Upper lobe of left lung (tissue), 6 donors: ENCODE results near the gene TMEM123. TPM values are rescaled to one million over a fixed set of nuclear protein-coding genes. Genes with fewer than 3 reads are reported as not detected.
"Not testable (repeated sequence)": the region's sequence is repeated elsewhere in the genome, so short reads cannot be mapped to it uniquely, and the experiment has no call there.

Experiments
- ATAC-seq, 2 donors: fragments of 200-7000 bp; cut with Tn5 transposase; one replicate each; pipeline ENCODE4 v1.9.1; 2022; ENCODE audit warnings: mild to moderate bottlenecking in 2 of 2, moderate library complexity in 2 of 2; ENCODE audit not compliant: low FRiP score in 2 of 2
- DNase-seq, 2 donors: peaks; one replicate each; pipeline ENCODE4 v3.0.0-alpha.2; 2019 to 2020
- H3K27ac ChIP-seq, 4 donors: fragments of 200-600 bp; sonication (generic); one replicate each; pipeline ENCODE4 v1.5.1; 2016 to 2019
- H3K27me3 ChIP-seq, 4 donors: fragments of 200-600 bp; sonication (generic); one replicate each; pipeline ENCODE4 v1.5.1; 2017 to 2019
- H3K36me3 ChIP-seq, 4 donors: fragments of 200-600 bp; sonication (generic); one replicate each; pipeline ENCODE4 v1.5.1; 2016 to 2019
- H3K4me1 ChIP-seq, 4 donors: fragments of 200-600 bp; sonication (generic); one replicate each; pipeline ENCODE4 v1.5.1; 2018 to 2019
- H3K4me3 ChIP-seq, 4 donors: fragments of 200-600 bp; sonication (generic); one replicate each; pipeline ENCODE4 v1.5.1; 2017 to 2019; ENCODE audit warnings: mild to moderate bottlenecking in 2 of 4, moderate library complexity in 1 of 4
- H3K9me3 ChIP-seq, 4 donors: fragments of 200-600 bp; sonication (generic); one replicate each; pipeline ENCODE4 v1.5.1; 2018 to 2019
- CTCF ChIP-seq, 6 experiments: fragments of 450-650 bp in 4 of 6; fragments of 200-600 bp in 2 of 6; sonication (generic) in 2 of 6; IDR thresholded peaks; one replicate each; pipeline ENCODE4 v1.5.1; 2016 to 2019; ENCODE audit warnings: antibody characterized with exemption in 6 of 6
- EP300 ChIP-seq, 4 donors: sonication (generic); formaldehyde crosslinking; IDR thresholded peaks; one replicate each; pipeline ENCODE4 v1.5.1; 2017; ENCODE audit warnings: antibody characterized with exemption in 4 of 4, control low read depth in 2 of 4
- POLR2A ChIP-seq, 4 donors: fragments of 450-650 bp; IDR thresholded peaks; one replicate each; pipeline ENCODE4 v1.5.1; 2016 to 2017; ENCODE audit warnings: antibody characterized with exemption in 4 of 4, mild to moderate bottlenecking in 2 of 4
- POLR2AphosphoS5 ChIP-seq, 2 donors: sonication (generic); formaldehyde crosslinking; IDR thresholded peaks; one replicate each; pipeline ENCODE4 v1.5.1; 2017; ENCODE audit warnings: antibody characterized with exemption in 2 of 2
- WGBS, 2 donors: methylation state at CpG; one replicate each; pipeline ENCODE4 v1.1.5; 2017 to 2018; 5-methylcytosine and 5-hydroxymethylcytosine counted together
- total RNA-seq, 6 donors: library from RNA; depleted of rRNA in 4 of 6; stranded (reverse); fragments of >200 nt in 4 of 6; gene quantifications; one replicate each; pipeline versions ENCODE4 v1.1.0 to v1.2.1, GENCODE V29; 2016 to 2021
- donor health status: DM: no; HTN: no; CAD: no; lungs with moderate emphysema.
- donor health status: DM: no; HTN: yes; CAD: no; lungs with severe emphysema.

TMEM123 gene
- total RNA-seq, 6 donors from 2014 or later = 55.5 to 200 (median 121) TPM

GRCh38 chr11:102436976-102437375, 15.6 kb downstream of the TMEM123 start:
- WGBS, 2 donors = 91 to 95% methylated on average over 2 of the region's 2 CpGs
- DNase-seq (no peak), ATAC-seq (no peak)
- Histone ChIP-seq H3K9me3 (peaks cover 0 to 7% (median 0%) of the 10 kb centered on the region in 4 donors), H3K36me3 (peaks cover 0 to 9% (median 2%) of the 10 kb centered on the region in 4 donors), H3K4me3 (no peak overlapping the region), H3K4me1 (peaks cover 6 to 15% (median 10%) of the 10 kb centered on the region in 4 donors), H3K27me3 (no peaks in the 10 kb centered on the region), H3K27ac (no peak overlapping the region)
- TF ChIP-seq POLR2A (IDR thresholded peaks at IDR 0.05) = no peak
- no peak for TF ChIP-seq CTCF (IDR thresholded peaks at IDR 0.05)
- no peak for TF ChIP-seq POLR2AphosphoS5 (IDR thresholded peaks at IDR 0.05)
- no peak for TF ChIP-seq EP300 (IDR thresholded peaks at IDR 0.05)

- H3K4me1 ChIP-seq = peaks cover 6 to 15% (median 10%) of the 10 kb centered on the region in 4 donors
- no peak overlapping the region for H3K27ac ChIP-seq
- DNase-seq = no peak
- H3K4me3 ChIP-seq = no peak overlapping the region
- H3K9me3 ChIP-seq = peaks cover 0 to 7% (median 0%) of the 10 kb centered on the region in 4 donors
- ATAC-seq = no peak
- no peaks in the 10 kb centered on the region for H3K27me3 ChIP-seq
- WGBS, 2 donors = 77 to 82% methylated on average over 3 of the region's 3 CpGs
- TF ChIP-seq CTCF (IDR thresholded peaks at IDR 0.05) (no peak), EP300 (IDR thresholded peaks at IDR 0.05) (no peak), POLR2AphosphoS5 (IDR thresholded peaks at IDR 0.05) (no peak), POLR2A (IDR thresholded peaks at IDR 0.05) (no peak)
- peaks cover 0 to 9% (median 2%) of the 10 kb centered on the region in 4 donors for H3K36me3 ChIP-seq
These were observed 16.0 kb downstream of the TMEM123 start for GRCh38 chr11:102436561-102436960.

GRCh38 chr11:102435688-102436087, 16.9 kb downstream of the TMEM123 start:
- DNase-seq = no peak
- peaks cover 0 to 7% (median 0%) of the 10 kb centered on the region in 4 donors for H3K9me3 ChIP-seq
- H3K27me3 ChIP-seq = no peaks in the 10 kb centered on the region
- H3K4me1 ChIP-seq = peaks cover 9 to 20% (median 12%) of the 10 kb centered on the region in 4 donors
- no peak for TF ChIP-seq POLR2A (IDR thresholded peaks at IDR 0.05)
- TF ChIP-seq EP300 (IDR thresholded peaks at IDR 0.05) = no peak
- no peak for TF ChIP-seq CTCF (IDR thresholded peaks at IDR 0.05)
- TF ChIP-seq POLR2AphosphoS5 (IDR thresholded peaks at IDR 0.05) = no peak
- WGBS, 2 donors = 92 to 97% methylated on average over 3 of the region's 3 CpGs
- no peak overlapping the region for H3K4me3 ChIP-seq
- no peak overlapping the region for H3K27ac ChIP-seq
- no peak for ATAC-seq
- peaks cover 0 to 9% (median 2%) of the 10 kb centered on the region in 4 donors for H3K36me3 ChIP-seq

GRCh38 chr11:102433571-102433970, 19.0 kb downstream of the TMEM123 start:
- H3K4me3 ChIP-seq, H3K27me3 ChIP-seq, H3K9me3 ChIP-seq, H3K36me3 ChIP-seq, DNase-seq, H3K27ac ChIP-seq, ATAC-seq: not testable (repeated sequence)
- H3K4me1 ChIP-seq = peaks cover 9 to 32% (median 20%) of the 10 kb centered on the region in 4 donors
- 94 to 98% methylated on average over 3 of the region's 3 CpGs for WGBS, 2 donors

GRCh38 chr11:102432560-102432959, 20.0 kb downstream of the TMEM123 start:
- not testable (repeated sequence) for H3K27ac ChIP-seq, H3K36me3 ChIP-seq, DNase-seq, H3K4me3 ChIP-seq, H3K27me3 ChIP-seq, ATAC-seq, H3K9me3 ChIP-seq
- H3K4me1 ChIP-seq = peaks cover 8 to 28% (median 17%) of the 10 kb centered on the region in 4 donors
- WGBS, 2 donors = 93 to 100% methylated on average over 2 of the region's 2 CpGs

GRCh38 chr11:102431404-102431803, 21.2 kb downstream of the TMEM123 start:
- peaks cover 8 to 34% (median 19%) of the 10 kb centered on the region in 4 donors for H3K4me1 ChIP-seq
- peaks cover 0 to 9% (median 0%) of the 10 kb centered on the region in 4 donors for H3K36me3 ChIP-seq
- ATAC-seq (no peak), DNase-seq (no peak)
- H3K27me3 ChIP-seq = no peaks in the 10 kb centered on the region
- 93 to 94% methylated on average over 2 of the region's 2 CpGs for WGBS, 2 donors
- no peak overlapping the region for H3K4me3 ChIP-seq
- H3K27ac ChIP-seq = no peak overlapping the region
- H3K9me3 ChIP-seq = peaks cover 0 to 7% (median 0%) of the 10 kb centered on the region in 4 donors
- TF ChIP-seq CTCF (IDR thresholded peaks at IDR 0.05) (no peak), POLR2A (IDR thresholded peaks at IDR 0.05) (no peak), EP300 (IDR thresholded peaks at IDR 0.05) (no peak), POLR2AphosphoS5 (IDR thresholded peaks at IDR 0.05) (no peak)
